Tibial artery (tissue), 4 donors: Measurements from ENCODE around the gene WDPCP.
"Not testable (repeated sequence)": the region's sequence is repeated elsewhere in the genome, so short reads cannot be mapped to it uniquely, and the experiment has no call there.

Source experiments
- DNase-seq, 2 donors: peaks; one replicate each; pipeline ENCODE4 v3.0.0-alpha.2; 2019
- H3K27ac ChIP-seq, 2 donors: fragments of 200-600 bp; sonication (generic) in 1 of 2; 1 replicate in 1 of 2; 2 replicates in 1 of 2; pipeline ENCODE4 v1.5.1; 2018 to 2019; ENCODE audit warnings: mild to moderate bottlenecking in 1 of 2
- H3K27me3 ChIP-seq, 2 donors: fragments of 200-600 bp; sonication (generic) in 1 of 2; one replicate each; pipeline versions ENCODE4 v1.5.1 to v1.6.0; 2016 to 2019
- H3K36me3 ChIP-seq, 3 donors: fragments of 200-600 bp; sonication (generic) in 2 of 3; one replicate each; pipeline ENCODE4 v1.5.1; 2016 to 2019; ENCODE audit warnings: mild to moderate bottlenecking in 2 of 3
- H3K4me1 ChIP-seq, 4 donors: fragments of 200-600 bp; sonication (generic) in 2 of 4; 1 replicate in 3 of 4; 2 replicates in 1 of 4; pipeline ENCODE4 v1.5.1; 2016 to 2019
- H3K4me3 ChIP-seq, 2 donors: fragments of 200-600 bp; sonication (generic) in 1 of 2; 1 replicate in 1 of 2; 2 replicates in 1 of 2; pipeline ENCODE4 v1.5.1; 2018 to 2019; ENCODE audit warnings: mild to moderate bottlenecking in 2 of 2
- H3K9me3 ChIP-seq, 3 donors: fragments of 200-600 bp; sonication (generic) in 1 of 3; one replicate each; pipeline ENCODE4 v1.5.1; 2016 to 2019
- intact Hi-C: fragments of 100-400 bp; cut with DNase I; formaldehyde crosslinking; loops from one replicate; pipeline ENCODE4 v1.15.0; 2023; ENCODE audit warnings: low total_unique reads
- TF ChIP-seq, protein P1 (sequence below), 2 experiments: fragments of 200-600 bp in 1 of 2; fragments of 450-650 bp in 1 of 2; IDR thresholded peaks; one replicate each; pipeline ENCODE4 v1.5.1; 2017 to 2019; ENCODE audit warnings: antibody characterized with exemption in 2 of 2, mild to moderate bottlenecking in 1 of 2, moderate library complexity in 1 of 2

Gene WDPCP

GRCh38 chr2:63588385-63589147, at the start of gene WDPCP, which contains the start of gene MDH1:
Gene WDPCP (minus strand): TSS chr2:63588477. CDS start chr2:63588271, 206 bp downstream.
Gene MDH1 (plus strand): TSS chr2:63588963. CDS start chr2:63589044, 81 bp downstream.
- no peaks in the 10 kb centered on the region for H3K27me3 ChIP-seq
- H3K9me3 ChIP-seq: no peaks in the 10 kb centered on the region
- H3K4me3 ChIP-seq: peak within 1 kb of the TSS; percentile 71 to 94
- H3K4me1 ChIP-seq: peaks cover 0 to 39% (median 27%) of the 10 kb centered on the region in 4 donors
- H3K27ac ChIP-seq: peak within 1 kb of the TSS; percentile 91
- peak; percentile 95 to 98 for DNase-seq
- intact Hi-C loops: loop anchor here (10.0 kb wide), 1 partner anchor 884 kb away; the partner anchor contains the start of gene EHBP1
- H3K36me3 ChIP-seq: no peaks in the 10 kb centered on the region
- TF ChIP-seq, protein P1, sequence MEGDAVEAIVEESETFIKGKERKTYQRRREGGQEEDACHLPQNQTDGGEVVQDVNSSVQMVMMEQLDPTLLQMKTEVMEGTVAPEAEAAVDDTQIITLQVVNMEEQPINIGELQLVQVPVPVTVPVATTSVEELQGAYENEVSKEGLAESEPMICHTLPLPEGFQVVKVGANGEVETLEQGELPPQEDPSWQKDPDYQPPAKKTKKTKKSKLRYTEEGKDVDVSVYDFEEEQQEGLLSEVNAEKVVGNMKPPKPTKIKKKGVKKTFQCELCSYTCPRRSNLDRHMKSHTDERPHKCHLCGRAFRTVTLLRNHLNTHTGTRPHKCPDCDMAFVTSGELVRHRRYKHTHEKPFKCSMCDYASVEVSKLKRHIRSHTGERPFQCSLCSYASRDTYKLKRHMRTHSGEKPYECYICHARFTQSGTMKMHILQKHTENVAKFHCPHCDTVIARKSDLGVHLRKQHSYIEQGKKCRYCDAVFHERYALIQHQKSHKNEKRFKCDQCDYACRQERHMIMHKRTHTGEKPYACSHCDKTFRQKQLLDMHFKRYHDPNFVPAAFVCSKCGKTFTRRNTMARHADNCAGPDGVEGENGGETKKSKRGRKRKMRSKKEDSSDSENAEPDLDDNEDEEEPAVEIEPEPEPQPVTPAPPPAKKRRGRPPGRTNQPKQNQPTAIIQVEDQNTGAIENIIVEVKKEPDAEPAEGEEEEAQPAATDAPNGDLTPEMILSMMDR (IDR thresholded peaks at IDR 0.05): no peak

GRCh38 chr2:63632382-63632781, 44.1 kb upstream of the WDPCP start:
- DNase-seq: no peak
- H3K36me3 ChIP-seq: no peaks in the 10 kb centered on the region
- no peak overlapping the region for H3K27ac ChIP-seq
- H3K27me3 ChIP-seq: no peaks in the 10 kb centered on the region
- H3K4me3 ChIP-seq: no peak overlapping the region
- intact Hi-C loops: no loop called here
- no peaks in the 10 kb centered on the region for H3K4me1 ChIP-seq
- TF ChIP-seq, protein P1 (IDR thresholded peaks at IDR 0.05): no peak
- peaks cover 0 to 34% (median 15%) of the 10 kb centered on the region in 3 donors for H3K9me3 ChIP-seq

GRCh38 chr2:63631501-63631900, 43.2 kb upstream of the WDPCP start:
- Histone ChIP-seq H3K4me1 (no peaks in the 10 kb centered on the region), H3K9me3 (peaks cover 0 to 34% (median 15%) of the 10 kb centered on the region in 3 donors), H3K4me3 (no peak overlapping the region), H3K27me3 (no peaks in the 10 kb centered on the region), H3K27ac (no peak overlapping the region), H3K36me3 (no peaks in the 10 kb centered on the region)
- TF ChIP-seq, protein P1 (IDR thresholded peaks at IDR 0.05): no peak
- DNase-seq: no peak
- intact Hi-C loops: no loop called here

GRCh38 chr2:63628403-63628942, 40.2 kb upstream of the WDPCP start:
- Histone ChIP-seq H3K36me3 (no peaks in the 10 kb centered on the region), H3K4me1 (no peaks in the 10 kb centered on the region), H3K9me3 (peaks cover 0 to 18% (median 11%) of the 10 kb centered on the region in 3 donors), H3K27me3 (no peaks in the 10 kb centered on the region), H3K27ac (no peak overlapping the region), H3K4me3 (no peak overlapping the region)
- DNase-seq: no peak
- TF ChIP-seq, protein P1 (IDR thresholded peaks at IDR 0.05): no peak
- intact Hi-C loops: no loop called here

GRCh38 chr2:63627866-63628265, 39.6 kb upstream of the WDPCP start:
- Histone ChIP-seq H3K4me1 (no peaks in the 10 kb centered on the region), H3K36me3 (no peaks in the 10 kb centered on the region), H3K27me3 (no peaks in the 10 kb centered on the region), H3K9me3 (peaks cover 0 to 15% (median 10%) of the 10 kb centered on the region in 3 donors), H3K4me3 (no peak overlapping the region), H3K27ac (no peak overlapping the region)
- no peak for DNase-seq
- TF ChIP-seq, protein P1 (IDR thresholded peaks at IDR 0.05): no peak
- intact Hi-C loops: loop anchor here (2.0 kb wide), 1 partner anchor 31 kb away; no protein-coding TSS in a partner anchor

DNA sequence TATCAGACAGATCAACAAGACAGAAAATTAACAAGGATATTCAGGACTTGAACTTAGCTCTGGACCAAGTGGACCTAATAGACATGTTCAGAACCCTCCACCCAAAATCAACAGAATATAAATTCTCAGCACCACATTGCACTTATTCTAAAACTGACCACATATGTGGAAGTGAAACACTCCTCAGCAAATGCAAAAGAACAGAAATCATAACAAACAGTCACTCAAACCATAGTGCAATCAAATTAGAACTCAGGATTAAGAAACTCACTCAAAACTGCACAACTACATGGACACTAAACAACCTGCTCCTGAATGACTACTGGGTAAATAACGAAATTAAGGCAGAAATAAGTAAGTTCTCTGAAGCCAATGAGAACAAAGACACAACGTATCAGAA, 35.5 kb upstream of the WDPCP start:
- H3K9me3 ChIP-seq, H3K27ac ChIP-seq, H3K36me3 ChIP-seq, H3K27me3 ChIP-seq, H3K4me1 ChIP-seq, intact Hi-C loops, DNase-seq, H3K4me3 ChIP-seq: not testable (repeated sequence)
